ENCODE data around the gene AUTS2.

Gene AUTS2

GRCh38 chr7:70680306-70680705 is 1082.0 kb downstream of the AUTS2 start:
- no peak overlapping the region for H3K27ac ChIP-seq (ENCODE audit: low read depth, low read length)

GRCh38 chr7:70680743-70681468 is 1082.6 kb downstream of the AUTS2 start:
- Histone ChIP-seq H3K4me1 (ENCODE audit: control insufficient read depth, insufficient read depth, low read length) (no peaks in the 10 kb centered on the region), H3K9ac (ENCODE audit: low read length) (no peak overlapping the region), H3K4me3 (ENCODE audit: low read length) (no peak overlapping the region), H3K36me3 (ENCODE audit: control insufficient read depth, insufficient read depth, low read length) (no peaks in the 10 kb centered on the region), H3K27ac (ENCODE audit: low read depth, low read length) (no peak overlapping the region), H3K27me3 (ENCODE audit: control insufficient read depth, insufficient read depth, low read length) (no peaks in the 10 kb centered on the region)

More at GRCh38 chr7:70680306-70680705, 1082.0 kb downstream of the AUTS2 start:
- no peaks in the 10 kb centered on the region for H3K4me1 ChIP-seq (ENCODE audit: control insufficient read depth, insufficient read depth, low read length)
- no peaks in the 10 kb centered on the region for H3K36me3 ChIP-seq (ENCODE audit: control insufficient read depth, insufficient read depth, low read length)
- no peak overlapping the region for H3K9ac ChIP-seq (ENCODE audit: low read length)
- H3K27me3 ChIP-seq (ENCODE audit: control insufficient read depth, insufficient read depth, low read length), result no peaks in the 10 kb centered on the region
- H3K4me3 ChIP-seq (ENCODE audit: low read length), result no peak overlapping the region

- no peak overlapping the region for H3K27ac ChIP-seq (ENCODE audit: low read depth, low read length)
- H3K4me1 ChIP-seq (ENCODE audit: control insufficient read depth, insufficient read depth, low read length), result no peaks in the 10 kb centered on the region
- no peaks in the 10 kb centered on the region for H3K36me3 ChIP-seq (ENCODE audit: control insufficient read depth, insufficient read depth, low read length)
- no peaks in the 10 kb centered on the region for H3K27me3 ChIP-seq (ENCODE audit: control insufficient read depth, insufficient read depth, low read length)
- H3K9ac ChIP-seq (ENCODE audit: low read length), result no peak overlapping the region
- H3K4me3 ChIP-seq (ENCODE audit: low read length), result no peak overlapping the region
Observed at GRCh38 chr7:70681469-70682350, 1083.4 kb downstream of the AUTS2 start.

GRCh38 chr7:70684173-70684572 is 1085.9 kb downstream of the AUTS2 start:
- Histone ChIP-seq H3K4me1 (ENCODE audit: control insufficient read depth, insufficient read depth, low read length) (no peaks in the 10 kb centered on the region), H3K27me3 (ENCODE audit: control insufficient read depth, insufficient read depth, low read length) (no peaks in the 10 kb centered on the region)

GRCh38 chr7:70693321-70693685 is 1095.0 kb downstream of the AUTS2 start:
- no peaks in the 10 kb centered on the region for H3K4me1 ChIP-seq (ENCODE audit: control insufficient read depth, insufficient read depth, low read length)
- H3K36me3 ChIP-seq (ENCODE audit: control insufficient read depth, insufficient read depth, low read length), result no peaks in the 10 kb centered on the region
- H3K9ac ChIP-seq (ENCODE audit: low read length), result no peak overlapping the region
- peak overlapping the region; percentile 58 for H3K4me3 ChIP-seq (ENCODE audit: low read length)
- no peak overlapping the region for H3K27ac ChIP-seq (ENCODE audit: low read depth, low read length)
- H3K27me3 ChIP-seq (ENCODE audit: control insufficient read depth, insufficient read depth, low read length), result no peaks in the 10 kb centered on the region

More at GRCh38 chr7:70684173-70684572, 1085.9 kb downstream of the AUTS2 start:
- H3K4me3 ChIP-seq (ENCODE audit: low read length), result no peak overlapping the region
- no peaks in the 10 kb centered on the region for H3K36me3 ChIP-seq (ENCODE audit: control insufficient read depth, insufficient read depth, low read length)
- H3K27ac ChIP-seq (ENCODE audit: low read depth, low read length), result no peak overlapping the region
- H3K9ac ChIP-seq (ENCODE audit: low read length), result no peak overlapping the region

GRCh38 chr7:70693686-70694433 is 1095.6 kb downstream of the AUTS2 start:
- H3K36me3 ChIP-seq (ENCODE audit: control insufficient read depth, insufficient read depth, low read length), result no peaks in the 10 kb centered on the region
- no peaks in the 10 kb centered on the region for H3K4me1 ChIP-seq (ENCODE audit: control insufficient read depth, insufficient read depth, low read length)
- H3K27ac ChIP-seq (ENCODE audit: low read depth, low read length), result no peak overlapping the region
- no peak overlapping the region for H3K9ac ChIP-seq (ENCODE audit: low read length)
- peak overlapping the region; percentile 67 for H3K4me3 ChIP-seq (ENCODE audit: low read length)
- H3K27me3 ChIP-seq (ENCODE audit: control insufficient read depth, insufficient read depth, low read length), result no peaks in the 10 kb centered on the region

GRCh38 chr7:70694434-70694970 is 1096.2 kb downstream of the AUTS2 start:
- peak overlapping the region; percentile 29 for H3K9ac ChIP-seq (ENCODE audit: low read length)
- no peaks in the 10 kb centered on the region for H3K27me3 ChIP-seq (ENCODE audit: control insufficient read depth, insufficient read depth, low read length)
- H3K4me1 ChIP-seq (ENCODE audit: control insufficient read depth, insufficient read depth, low read length), result no peaks in the 10 kb centered on the region
- H3K36me3 ChIP-seq (ENCODE audit: control insufficient read depth, insufficient read depth, low read length), result no peaks in the 10 kb centered on the region
- no peak overlapping the region for H3K27ac ChIP-seq (ENCODE audit: low read depth, low read length)
- peak overlapping the region; percentile 67 for H3K4me3 ChIP-seq (ENCODE audit: low read length)

GRCh38 chr7:70694971-70695794 is 1096.9 kb downstream of the AUTS2 start:
- Histone ChIP-seq H3K4me3 (ENCODE audit: low read length) (peak overlapping the region; percentile 67), H3K4me1 (ENCODE audit: control insufficient read depth, insufficient read depth, low read length) (no peaks in the 10 kb centered on the region), H3K36me3 (ENCODE audit: control insufficient read depth, insufficient read depth, low read length) (no peaks in the 10 kb centered on the region), H3K9ac (ENCODE audit: low read length) (peak overlapping the region; percentile 52), H3K27me3 (ENCODE audit: control insufficient read depth, insufficient read depth, low read length) (no peaks in the 10 kb centered on the region), H3K27ac (ENCODE audit: low read depth, low read length) (no peak overlapping the region)

- H3K27me3 ChIP-seq (ENCODE audit: control insufficient read depth, insufficient read depth, low read length), result no peaks in the 10 kb centered on the region
- no peaks in the 10 kb centered on the region for H3K4me1 ChIP-seq (ENCODE audit: control insufficient read depth, insufficient read depth, low read length)
- no peak overlapping the region for H3K9ac ChIP-seq (ENCODE audit: low read length)
- peak overlapping the region; percentile 67 for H3K4me3 ChIP-seq (ENCODE audit: low read length)
- H3K36me3 ChIP-seq (ENCODE audit: control insufficient read depth, insufficient read depth, low read length), result no peaks in the 10 kb centered on the region
- no peak overlapping the region for H3K27ac ChIP-seq (ENCODE audit: low read depth, low read length)
Observed at GRCh38 chr7:70695795-70696083, 1097.5 kb downstream of the AUTS2 start.

- H3K4me1 ChIP-seq (ENCODE audit: control insufficient read depth, insufficient read depth, low read length), result no peaks in the 10 kb centered on the region
- H3K9ac ChIP-seq (ENCODE audit: low read length), result no peak overlapping the region
- H3K27me3 ChIP-seq (ENCODE audit: control insufficient read depth, insufficient read depth, low read length), result no peaks in the 10 kb centered on the region
- peak overlapping the region; percentile 67 for H3K4me3 ChIP-seq (ENCODE audit: low read length)
- no peak overlapping the region for H3K27ac ChIP-seq (ENCODE audit: low read depth, low read length)
- H3K36me3 ChIP-seq (ENCODE audit: control insufficient read depth, insufficient read depth, low read length), result no peaks in the 10 kb centered on the region
Observed at GRCh38 chr7:70696201-70696754, 1098.0 kb downstream of the AUTS2 start.

- no peaks in the 10 kb centered on the region for H3K27me3 ChIP-seq (ENCODE audit: control insufficient read depth, insufficient read depth, low read length)
- no peaks in the 10 kb centered on the region for H3K4me1 ChIP-seq (ENCODE audit: control insufficient read depth, insufficient read depth, low read length)
Observed at GRCh38 chr7:70698219-70698832, 1100.1 kb downstream of the AUTS2 start.

More at GRCh38 chr7:70698219-70698832, 1100.1 kb downstream of the AUTS2 start:
- H3K36me3 ChIP-seq (ENCODE audit: control insufficient read depth, insufficient read depth, low read length), result no peaks in the 10 kb centered on the region
- H3K27ac ChIP-seq (ENCODE audit: low read depth, low read length), result no peak overlapping the region
- H3K4me3 ChIP-seq (ENCODE audit: low read length), result no peak overlapping the region
- H3K9ac ChIP-seq (ENCODE audit: low read length), result no peak overlapping the region

Measured in rectal smooth muscle tissue (tissue), 1 donor.